GM12872 (cell line): ENCODE measurements around the gene LHX4.

Experiments used
- CTCF ChIP-seq: IDR thresholded peaks from 3 replicates; pipeline ENCODE4 v1.5.1; 2011; ENCODE audit warnings: low read depth, mild to moderate bottlenecking, low read length, moderate library complexity; ENCODE audit not compliant: insufficient read depth

Gene LHX4

GRCh38 chr1:180257028-180257386, 26.9 kb downstream of the LHX4 start:
- TF ChIP-seq CTCF: no peak

GRCh38 chr1:180257486-180257885, 27.4 kb downstream of the LHX4 start:
- TF ChIP-seq CTCF: no peak

GRCh38 chr1:180258290-180258689, 28.2 kb downstream of the LHX4 start:
- no peak for TF ChIP-seq CTCF

- TF ChIP-seq CTCF: no peak
Observed at GRCh38 chr1:180258935-180259334, 28.9 kb downstream of the LHX4 start.

GRCh38 chr1:180259431-180260338, 29.6 kb downstream of the LHX4 start:
- no peak for TF ChIP-seq CTCF

GRCh38 chr1:180260541-180260940, 30.5 kb downstream of the LHX4 start:
- no peak for TF ChIP-seq CTCF

- no peak for TF ChIP-seq CTCF
Observed at GRCh38 chr1:180261030-180261429, 31.0 kb downstream of the LHX4 start.
